Gastroesophageal sphincter (tissue), 3 donors: ENCODE data around the gene NAT14.

ENCODE experiments used
- POLR2A ChIP-seq, 2 donors: fragments of 450-650 bp; IDR thresholded peaks; one replicate each; pipeline ENCODE4 v1.6.1; 2017; ENCODE audit warnings: antibody characterized with exemption in 2 of 2, mild to moderate bottlenecking in 2 of 2, moderate library complexity in 1 of 2
- POLR2AphosphoS5 ChIP-seq: sonication (generic); formaldehyde crosslinking; IDR thresholded peaks from one replicate; pipeline ENCODE4 v1.6.1; 2017; ENCODE audit warnings: antibody characterized with exemption
- TF ChIP-seq, protein P1 (sequence below), 4 experiments: fragments of 200-600 bp in 2 of 4; fragments of 450-650 bp in 2 of 4; sonication (generic) in 1 of 4; IDR thresholded peaks; one replicate each; pipeline ENCODE4 v1.5.1; 2017 to 2019; ENCODE audit warnings: antibody characterized with exemption in 4 of 4, mild to moderate bottlenecking in 2 of 4, moderate library complexity in 2 of 4

DNA sequence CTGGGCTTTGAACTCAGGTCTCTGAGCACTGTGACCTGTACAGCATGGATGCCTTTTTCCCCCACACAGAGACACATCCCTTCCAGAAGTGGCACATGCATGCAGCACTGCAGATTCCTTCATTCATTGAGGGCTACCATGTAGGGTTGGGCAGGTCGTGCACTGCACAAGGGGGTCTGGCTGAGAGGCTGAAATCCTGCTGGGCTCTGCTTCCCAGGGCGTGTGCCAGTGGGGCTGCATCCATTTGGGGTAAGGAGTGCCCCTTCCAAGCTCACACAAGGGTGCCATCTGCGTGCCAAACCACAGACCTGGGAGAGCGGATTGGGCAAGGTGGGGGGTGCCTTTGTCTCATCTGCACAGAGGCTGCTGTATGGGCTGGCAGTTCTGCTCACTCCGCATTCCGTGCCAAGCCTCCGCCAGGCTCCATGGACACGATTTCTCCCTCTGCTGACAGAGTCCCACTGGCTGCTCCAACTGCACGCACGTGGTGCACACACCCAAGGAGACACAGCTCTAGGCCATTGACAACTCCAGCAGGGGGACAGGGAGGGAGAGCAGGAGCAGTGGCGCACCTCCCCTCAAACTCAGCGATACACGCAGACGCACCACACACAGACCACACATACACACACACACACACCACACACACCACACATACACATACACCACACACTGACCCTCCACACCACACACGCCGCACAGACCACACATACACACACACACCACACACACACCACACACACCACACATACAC lies 37.4 kb upstream of the NAT14 start:
- no peak for TF ChIP-seq POLR2A (IDR thresholded peaks at IDR 0.05)
- no peak for TF ChIP-seq POLR2AphosphoS5
- TF ChIP-seq, protein P1, sequence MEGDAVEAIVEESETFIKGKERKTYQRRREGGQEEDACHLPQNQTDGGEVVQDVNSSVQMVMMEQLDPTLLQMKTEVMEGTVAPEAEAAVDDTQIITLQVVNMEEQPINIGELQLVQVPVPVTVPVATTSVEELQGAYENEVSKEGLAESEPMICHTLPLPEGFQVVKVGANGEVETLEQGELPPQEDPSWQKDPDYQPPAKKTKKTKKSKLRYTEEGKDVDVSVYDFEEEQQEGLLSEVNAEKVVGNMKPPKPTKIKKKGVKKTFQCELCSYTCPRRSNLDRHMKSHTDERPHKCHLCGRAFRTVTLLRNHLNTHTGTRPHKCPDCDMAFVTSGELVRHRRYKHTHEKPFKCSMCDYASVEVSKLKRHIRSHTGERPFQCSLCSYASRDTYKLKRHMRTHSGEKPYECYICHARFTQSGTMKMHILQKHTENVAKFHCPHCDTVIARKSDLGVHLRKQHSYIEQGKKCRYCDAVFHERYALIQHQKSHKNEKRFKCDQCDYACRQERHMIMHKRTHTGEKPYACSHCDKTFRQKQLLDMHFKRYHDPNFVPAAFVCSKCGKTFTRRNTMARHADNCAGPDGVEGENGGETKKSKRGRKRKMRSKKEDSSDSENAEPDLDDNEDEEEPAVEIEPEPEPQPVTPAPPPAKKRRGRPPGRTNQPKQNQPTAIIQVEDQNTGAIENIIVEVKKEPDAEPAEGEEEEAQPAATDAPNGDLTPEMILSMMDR (IDR thresholded peaks at IDR 0.05), result no peak
